SU-DHL-6 (cell line): ENCODE measurements around the gene TGFBR3L.

Experiments used
- H2AFZ ChIP-seq: fragments of 200-600 bp; sonication (generic); 2 replicates; pipeline ENCODE4 v1.6.1; 2014; ENCODE audit warnings: low read depth, mild to moderate bottlenecking, moderate library complexity, mixed read lengths, antibody characterized with exemption, low read length; ENCODE audit not compliant: severe bottlenecking
- H3F3A ChIP-seq: fragments of 200-600 bp; shearing (Covaris generic); 2 replicates; pipeline ENCODE4 v1.6.0; 2016; ENCODE audit warnings: antibody characterized with exemption, mild to moderate bottlenecking; ENCODE audit not compliant: insufficient read depth
- H3K27ac ChIP-seq: fragments of 200-600 bp; sonication (generic); 2 replicates; pipeline ENCODE4 v1.5.1; 2016; ENCODE audit warnings: low read depth, mild to moderate bottlenecking, low read length, moderate library complexity, mixed read lengths
- H3K27me3 ChIP-seq: fragments of 200-600 bp; sonication (generic), shearing (Covaris generic); 2 replicates; pipeline ENCODE4 v1.6.0; 2014; ENCODE audit warnings: mild to moderate bottlenecking, low read length
- H3K36me3 ChIP-seq: fragments of 200-600 bp; sonication (generic); 2 replicates; pipeline ENCODE4 v1.6.1; 2014; ENCODE audit warnings: mild to moderate bottlenecking, low read length, mixed read lengths
- H3K4me2 ChIP-seq: fragments of 300-600, 200-600 bp; shearing (Covaris generic), sonication (generic); 2 replicates; pipeline ENCODE4 v1.6.0; 2014; ENCODE audit warnings: low read length, low read depth, mild to moderate bottlenecking; ENCODE audit not compliant: poor library complexity, severe bottlenecking
- H3K4me3 ChIP-seq: fragments of 200-600 bp; sonication (generic); 2 replicates; pipeline ENCODE4 v1.5.1; 2014; ENCODE audit warnings: antibody characterized with exemption, low read length, mild to moderate bottlenecking, mixed read lengths; ENCODE audit not compliant: insufficient read depth, poor library complexity, severe bottlenecking
- H3K79me2 ChIP-seq: fragments of 200-600 bp; sonication (generic); 2 replicates; pipeline ENCODE4 v1.6.1; 2014; ENCODE audit warnings: mild to moderate bottlenecking, low read length, moderate library complexity; ENCODE audit not compliant: insufficient read depth
- H3K9ac ChIP-seq: fragments of 200-600 bp; sonication (generic); 2 replicates; pipeline ENCODE4 v1.7.0; 2014; ENCODE audit warnings: mild to moderate bottlenecking, low read length
- H3K9me2 ChIP-seq: fragments of 200-600 bp; sonication (generic); replicated peaks from 2 replicates; pipeline ENCODE4 v1.6.1; 2014; ENCODE audit warnings: low read length; ENCODE audit not compliant: insufficient read depth
- H3K9me3 ChIP-seq: fragments of 200-600 bp; sonication (generic); 2 replicates; pipeline ENCODE4 v1.6.1; 2014; ENCODE audit warnings: low read length, mixed read lengths; ENCODE audit not compliant: insufficient read depth
- H4K20me1 ChIP-seq: fragments of 200-600 bp; sonication (generic); 2 replicates; pipeline ENCODE4 v1.6.1; 2014; ENCODE audit warnings: low read depth, mild to moderate bottlenecking, antibody characterized with exemption, low read length, moderate library complexity, mixed read lengths
- CTCF ChIP-seq: fragments of 200-600 bp; sonication (generic); IDR thresholded peaks from one replicate; pipeline ENCODE4 v1.5.1; 2017; ENCODE audit warnings: antibody characterized with exemption, mild to moderate bottlenecking, low read length, moderate library complexity; ENCODE audit not compliant: insufficient read depth, poor library complexity, severe bottlenecking
- EZH2phosphoT487 ChIP-seq: fragments of 200-600 bp; sonication (generic), shearing (Covaris generic); conservative IDR thresholded peaks from 2 replicates; pipeline ENCODE4 v1.6.1; 2018; ENCODE audit warnings: mild to moderate bottlenecking, antibody characterized with exemption, low read length, moderate library complexity, mixed read lengths

Gene TGFBR3L

GRCh38 chr19:7943444-7944176 is 29.0 kb downstream of the TGFBR3L start, which contains the start of gene TIMM44:
TSS of gene TIMM44 (minus strand) at chr19:7943666. CDS start at chr19:7943651, 15 bp downstream.
- H3K4me3 ChIP-seq, result peak within 1 kb of the TSS; percentile 92
- no peaks in the 10 kb centered on the region for H3K9me3 ChIP-seq
- peak within 1 kb of the TSS; percentile 81 for H3K9ac ChIP-seq
- no peaks in the 10 kb centered on the region for H4K20me1 ChIP-seq
- H3K4me2 ChIP-seq, result peak within 1 kb of the TSS; percentile 77
- 0 out of 2 replicates have a peak, but pooled peaks cover 3% of the 10 kb centered on the region for H3F3A ChIP-seq
- H3K36me3 ChIP-seq, result no peaks in the 10 kb centered on the region
- H3K79me2 ChIP-seq, result peaks cover 40% of the 10 kb centered on the region
- H3K27me3 ChIP-seq, result no peaks in the 10 kb centered on the region
- TF ChIP-seq EZH2phosphoT487 (no peak), CTCF (no peak)
- H3K9me2 ChIP-seq, result no peaks in the 10 kb centered on the region
- peak within 1 kb of the TSS; percentile 57 for H3K27ac ChIP-seq
- peak within 1 kb of the TSS; percentile 71 for H2AFZ ChIP-seq

GRCh38 chr19:7944177-7944761 is 29.6 kb downstream of the TGFBR3L start:
- peaks cover 37% of the 10 kb centered on the region for H3K79me2 ChIP-seq
- H3K27me3 ChIP-seq, result no peaks in the 10 kb centered on the region
- H3K36me3 ChIP-seq, result no peaks in the 10 kb centered on the region
- H3F3A ChIP-seq, result 0 out of 2 replicates have a peak, but pooled peaks cover 3% of the 10 kb centered on the region
- H3K9ac ChIP-seq, result peak overlapping the region; percentile 66
- H2AFZ ChIP-seq, result peak overlapping the region; percentile 59
- H3K27ac ChIP-seq, result peak overlapping the region; percentile 57
- no peaks in the 10 kb centered on the region for H4K20me1 ChIP-seq
- TF ChIP-seq CTCF (peak; percentile 74), EZH2phosphoT487 (no peak)
- H3K4me2 ChIP-seq, result peak overlapping the region; percentile 77
- no peaks in the 10 kb centered on the region for H3K9me2 ChIP-seq
- peak overlapping the region; percentile 58 for H3K4me3 ChIP-seq
- H3K9me3 ChIP-seq, result no peaks in the 10 kb centered on the region

- Histone ChIP-seq H3K4me2 (no peak overlapping the region), H3F3A (0 out of 2 replicates have a peak, but pooled peaks cover 3% of the 10 kb centered on the region), H3K9me3 (no peaks in the 10 kb centered on the region), H3K9ac (no peak overlapping the region), H4K20me1 (no peaks in the 10 kb centered on the region), H3K36me3 (no peaks in the 10 kb centered on the region), H3K27me3 (no peaks in the 10 kb centered on the region), H3K4me3 (no peak overlapping the region), H3K9me2 (no peaks in the 10 kb centered on the region), H3K79me2 (peaks cover 10% of the 10 kb centered on the region; the same call in 1 of the 2 replicates), H2AFZ (no peak overlapping the region), H3K27ac (no peak overlapping the region)
- TF ChIP-seq EZH2phosphoT487 (no peak), CTCF (no peak)
Measured at GRCh38 chr19:7947939-7948338, 33.3 kb downstream of the TGFBR3L start.
